ENCODE results near the gene LAMTOR4. TPM values are rescaled to one million over a fixed set of nuclear protein-coding genes. Genes with fewer than 3 reads are reported as not detected.
"Not testable (repeated sequence)": the region's sequence is repeated elsewhere in the genome, so short reads cannot be mapped to it uniquely, and the experiment has no call there.

Gene LAMTOR4
- polyA plus RNA-seq, 1 donor (not counting 4 experiments of a cell fraction or from before 2014, with no cell fraction given) = 99.2 TPM

DNA sequence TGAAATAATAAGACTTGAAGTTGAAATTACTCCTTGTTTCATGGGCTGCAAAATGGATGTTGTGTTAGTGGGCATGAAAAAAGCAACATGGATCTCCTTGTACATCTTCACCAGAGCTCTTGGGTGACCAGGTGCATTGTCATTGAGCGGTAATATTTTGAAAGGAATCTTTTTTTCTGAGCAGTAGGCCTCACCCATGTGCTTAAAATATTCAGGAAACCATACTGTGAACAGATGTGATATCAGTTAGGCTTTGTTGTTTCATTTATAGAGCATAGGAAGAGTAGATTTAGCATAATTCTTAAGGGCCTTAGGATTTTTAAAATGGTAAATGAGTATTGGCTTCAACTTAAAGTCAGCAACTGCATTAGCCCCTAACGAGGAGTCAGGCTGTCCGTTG, 44.3 kb downstream of the LAMTOR4 start:
- TF ChIP-seq, protein P1, sequence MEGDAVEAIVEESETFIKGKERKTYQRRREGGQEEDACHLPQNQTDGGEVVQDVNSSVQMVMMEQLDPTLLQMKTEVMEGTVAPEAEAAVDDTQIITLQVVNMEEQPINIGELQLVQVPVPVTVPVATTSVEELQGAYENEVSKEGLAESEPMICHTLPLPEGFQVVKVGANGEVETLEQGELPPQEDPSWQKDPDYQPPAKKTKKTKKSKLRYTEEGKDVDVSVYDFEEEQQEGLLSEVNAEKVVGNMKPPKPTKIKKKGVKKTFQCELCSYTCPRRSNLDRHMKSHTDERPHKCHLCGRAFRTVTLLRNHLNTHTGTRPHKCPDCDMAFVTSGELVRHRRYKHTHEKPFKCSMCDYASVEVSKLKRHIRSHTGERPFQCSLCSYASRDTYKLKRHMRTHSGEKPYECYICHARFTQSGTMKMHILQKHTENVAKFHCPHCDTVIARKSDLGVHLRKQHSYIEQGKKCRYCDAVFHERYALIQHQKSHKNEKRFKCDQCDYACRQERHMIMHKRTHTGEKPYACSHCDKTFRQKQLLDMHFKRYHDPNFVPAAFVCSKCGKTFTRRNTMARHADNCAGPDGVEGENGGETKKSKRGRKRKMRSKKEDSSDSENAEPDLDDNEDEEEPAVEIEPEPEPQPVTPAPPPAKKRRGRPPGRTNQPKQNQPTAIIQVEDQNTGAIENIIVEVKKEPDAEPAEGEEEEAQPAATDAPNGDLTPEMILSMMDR (optimal IDR thresholded peaks at IDR 0.05 in 1 of 3, IDR thresholded peaks at IDR 0.05 in 1 of 3, conservative IDR thresholded peaks at IDR 0.05 in 1 of 3; ENCODE audit: extremely low read depth in 1 of 3, insufficient read depth in 2 of 3, low read length in 3 of 3) = no peak
- TF ChIP-seq EZH2 (IDR thresholded peaks at IDR 0.05; ENCODE audit: low read length) = no peak

DNA sequence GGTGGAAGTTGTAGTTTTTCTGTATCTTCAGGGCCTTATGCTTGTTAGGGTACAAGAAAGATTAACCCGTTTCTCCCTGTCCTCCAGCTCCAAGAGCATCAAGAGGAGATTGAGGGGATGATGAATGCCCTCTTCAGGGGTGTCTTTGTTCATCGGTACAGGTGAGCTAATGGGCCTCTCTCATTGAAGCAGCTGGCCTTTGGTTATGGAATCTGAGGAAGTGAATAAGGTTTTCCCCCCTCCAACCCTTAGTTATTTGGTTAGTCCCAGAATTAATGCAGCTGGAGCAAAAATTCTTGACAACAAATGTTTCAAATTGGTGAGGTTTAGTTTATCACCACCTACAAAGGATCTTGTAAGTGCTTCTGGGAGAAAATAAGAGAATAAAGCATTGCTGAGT, 46.5 kb downstream of the LAMTOR4 start:
- FAIRE-seq = no peak
- no peaks in the 10 kb centered on the region for H4K20me1 ChIP-seq (ENCODE audit: control insufficient read depth, extremely low read depth, insufficient read depth, low read length)
- H3K27ac ChIP-seq (ENCODE audit: control insufficient read depth, insufficient read depth, low read length) = no peak overlapping the region
- DNase-seq (ENCODE audit: low read depth, low spot score) = no peak
- no peaks in the 10 kb centered on the region for H3K9me1 ChIP-seq (ENCODE audit: control insufficient read depth, extremely low read depth, insufficient read depth, low read length)
- no peaks in the 10 kb centered on the region for H3K9me3 ChIP-seq (ENCODE audit: control insufficient read depth, low read depth, low read length)
- dilution Hi-C loops (cut with MboI; ENCODE audit: extremely low pct_ligation_motif_present, low sequenced_read_pairs) = no loop called here
- no peaks in the 10 kb centered on the region for H3K36me3 ChIP-seq (ENCODE audit: control insufficient read depth in 2 of 2, extremely low read depth in 1 of 2, insufficient read depth in 2 of 2, low read length in 2 of 2)
- no peaks in the 10 kb centered on the region for H3K79me2 ChIP-seq (ENCODE audit: control insufficient read depth, insufficient read depth, low read length)
- H2AFZ ChIP-seq (ENCODE audit: control insufficient read depth, low read length) = no peak overlapping the region
- H3K27me3 ChIP-seq (ENCODE audit: control insufficient read depth, extremely low read depth, insufficient read depth, low read length) = peaks cover under 1% of the 10 kb centered on the region
- H3K9ac ChIP-seq (ENCODE audit: control insufficient read depth, extremely low read depth, insufficient read depth, low read length) = no peak overlapping the region
- TF ChIP-seq, protein P1 (optimal IDR thresholded peaks at IDR 0.05 in 1 of 3, IDR thresholded peaks at IDR 0.05 in 1 of 3, conservative IDR thresholded peaks at IDR 0.05 in 1 of 3; ENCODE audit: extremely low read depth in 1 of 3, insufficient read depth in 2 of 3, low read length in 3 of 3) = no peak
- no peak for TF ChIP-seq EZH2 (IDR thresholded peaks at IDR 0.05; ENCODE audit: low read length)
- no peak overlapping the region for H3K4me2 ChIP-seq (ENCODE audit: control insufficient read depth, extremely low read depth, insufficient read depth, low read depth, low read length)
- no peaks in the 10 kb centered on the region for H3K4me1 ChIP-seq (ENCODE audit: control insufficient read depth, extremely low read depth, insufficient read depth, low read length)
- no peak overlapping the region for H3K4me3 ChIP-seq (ENCODE audit: control insufficient read depth in 2 of 3, extremely low read depth in 1 of 3, insufficient read depth in 2 of 3, low read depth in 1 of 3, low read length in 3 of 3)

More for the DNA sequence above, 44.3 kb downstream of the LAMTOR4 start:
- no peaks in the 10 kb centered on the region for H3K9me3 ChIP-seq (ENCODE audit: control insufficient read depth, low read depth, low read length)
- no peaks in the 10 kb centered on the region for H3K4me1 ChIP-seq (ENCODE audit: control insufficient read depth, extremely low read depth, insufficient read depth, low read length)
- no peaks in the 10 kb centered on the region for H4K20me1 ChIP-seq (ENCODE audit: control insufficient read depth, extremely low read depth, insufficient read depth, low read length)
- DNase-seq (ENCODE audit: low read depth, low spot score) (no peak), FAIRE-seq (no peak)
- no peaks in the 10 kb centered on the region for H3K36me3 ChIP-seq (ENCODE audit: control insufficient read depth in 2 of 2, extremely low read depth in 1 of 2, insufficient read depth in 2 of 2, low read length in 2 of 2)
- H3K4me3 ChIP-seq (ENCODE audit: control insufficient read depth in 2 of 3, extremely low read depth in 1 of 3, insufficient read depth in 2 of 3, low read depth in 1 of 3, low read length in 3 of 3) = no peak overlapping the region
- dilution Hi-C loops (cut with MboI; ENCODE audit: extremely low pct_ligation_motif_present, low sequenced_read_pairs) = no loop called here
- H3K9ac ChIP-seq (ENCODE audit: control insufficient read depth, extremely low read depth, insufficient read depth, low read length) = no peak overlapping the region
- H3K27ac ChIP-seq (ENCODE audit: control insufficient read depth, insufficient read depth, low read length) = no peak overlapping the region
- H3K9me1 ChIP-seq (ENCODE audit: control insufficient read depth, extremely low read depth, insufficient read depth, low read length) = no peaks in the 10 kb centered on the region
- no peak overlapping the region for H2AFZ ChIP-seq (ENCODE audit: control insufficient read depth, low read length)
- no peaks in the 10 kb centered on the region for H3K79me2 ChIP-seq (ENCODE audit: control insufficient read depth, insufficient read depth, low read length)
- no peak overlapping the region for H3K4me2 ChIP-seq (ENCODE audit: control insufficient read depth, extremely low read depth, insufficient read depth, low read depth, low read length)
- H3K27me3 ChIP-seq (ENCODE audit: control insufficient read depth, extremely low read depth, insufficient read depth, low read length) = no peaks in the 10 kb centered on the region

DNA sequence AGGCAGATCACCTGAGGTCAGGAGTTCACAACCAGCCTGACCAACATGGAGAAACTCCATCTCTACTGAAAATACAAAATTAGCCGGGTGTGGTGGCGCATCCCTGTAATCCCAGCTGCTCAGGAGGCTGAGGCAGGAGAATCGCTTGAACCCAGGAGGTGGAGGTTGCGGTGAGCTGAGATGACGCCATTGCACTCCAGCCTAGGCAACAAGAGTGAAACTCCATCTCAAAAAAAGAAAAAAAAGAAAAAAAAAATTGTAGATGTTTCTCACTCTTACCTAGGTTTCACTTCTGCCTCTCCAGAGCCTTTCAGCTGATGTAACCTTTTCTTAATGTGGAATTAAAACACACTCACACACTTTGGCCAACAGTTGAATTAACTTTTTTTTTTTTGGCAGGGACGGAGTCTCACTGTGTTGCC, 47.2 kb downstream of the LAMTOR4 start:
- H3K4me3 ChIP-seq (ENCODE audit: control insufficient read depth in 2 of 3, extremely low read depth in 1 of 3, insufficient read depth in 2 of 3, low read depth in 1 of 3, low read length in 3 of 3); FAIRE-seq; H3K36me3 ChIP-seq (ENCODE audit: control insufficient read depth in 2 of 2, extremely low read depth in 1 of 2, insufficient read depth in 2 of 2, low read length in 2 of 2); H3K27ac ChIP-seq (ENCODE audit: control insufficient read depth, insufficient read depth, low read length); H2AFZ ChIP-seq (ENCODE audit: control insufficient read depth, low read length); H3K9me3 ChIP-seq (ENCODE audit: control insufficient read depth, low read depth, low read length); DNase-seq (ENCODE audit: low read depth, low spot score); H3K4me2 ChIP-seq (ENCODE audit: control insufficient read depth, extremely low read depth, insufficient read depth, low read depth, low read length); H3K79me2 ChIP-seq (ENCODE audit: control insufficient read depth, insufficient read depth, low read length); H4K20me1 ChIP-seq (ENCODE audit: control insufficient read depth, extremely low read depth, insufficient read depth, low read length); H3K9ac ChIP-seq (ENCODE audit: control insufficient read depth, extremely low read depth, insufficient read depth, low read length); H3K27me3 ChIP-seq (ENCODE audit: control insufficient read depth, extremely low read depth, insufficient read depth, low read length); dilution Hi-C loops (cut with MboI; ENCODE audit: extremely low pct_ligation_motif_present, low sequenced_read_pairs); H3K4me1 ChIP-seq (ENCODE audit: control insufficient read depth, extremely low read depth, insufficient read depth, low read length); H3K9me1 ChIP-seq (ENCODE audit: control insufficient read depth, extremely low read depth, insufficient read depth, low read length): not testable (repeated sequence)

Data from keratinocyte (primary cell).